ENCODE measurements around the gene MYB. TPM values are rescaled to one million over a fixed set of nuclear protein-coding genes. Genes with fewer than 3 reads are reported as not detected.

MYB gene
- total and polyA plus RNA-seq, 2 of the 8 experiments (the other 6 are each of a cell fraction or from before 2014, with no cell fraction given) = 4.0 to 7.6 TPM

DNA sequence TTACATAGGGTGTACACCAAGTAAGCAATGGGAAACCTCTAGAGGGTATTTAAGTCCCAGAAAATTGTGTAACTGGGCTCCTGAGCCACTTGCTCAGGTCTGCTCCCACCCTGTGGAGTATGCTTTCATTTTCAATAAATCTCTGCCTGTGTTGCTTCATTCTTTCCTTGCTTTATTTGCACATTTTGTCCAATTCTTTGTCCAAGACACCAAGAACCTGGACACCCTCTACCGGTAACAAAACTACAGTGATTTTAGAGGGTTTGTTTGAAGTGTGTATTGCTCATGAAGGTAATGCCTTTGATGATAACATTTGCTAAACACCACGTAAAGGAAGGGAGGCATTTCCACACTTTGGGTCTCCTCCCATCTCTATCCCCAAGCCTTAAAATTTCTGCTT is 46.2 kb downstream of the MYB start:
- Histone ChIP-seq H3K4me2 (ENCODE audit: insufficient read depth in 1 of 2, low read depth in 2 of 2, low read length in 2 of 2) (no peak overlapping the region), H2BK20ac (ENCODE audit: low read length) (no peak overlapping the region), H4K20me1 (replicated peaks in 1 of 2; ENCODE audit: control insufficient read depth in 1 of 2, insufficient read depth in 2 of 2, low read length in 2 of 2) (no peaks in the 10 kb centered on the region), H2BK120ac (replicated peaks; ENCODE audit: low read depth, low read length) (no peak overlapping the region), H2AK5ac (ENCODE audit: low read depth, low read length) (no peak overlapping the region), H2BK12ac (ENCODE audit: low read depth, low read length) (no peak overlapping the region), H3K27ac (ENCODE audit: low read depth, low read length) (no peak overlapping the region), H3K4me1 (replicated peaks in 1 of 4; ENCODE audit: control insufficient read depth in 3 of 4, insufficient read depth in 4 of 4, low read length in 3 of 4) (peaks cover 0 to 5% (median 0%) of the 10 kb centered on the region in 4 experiments; a peak in 1 of 7 replicates), H2BK5ac (ENCODE audit: low read depth, low read length) (no peak overlapping the region), H3K14ac (ENCODE audit: insufficient read length) (no peak overlapping the region), H3K23me2 (ENCODE audit: low read depth, low read length) (no peaks in the 10 kb centered on the region), H3K4ac (replicated peaks; ENCODE audit: insufficient read length, low read depth, low read length) (no peak overlapping the region), H3K9me3 (ENCODE audit: insufficient read depth in 2 of 2, low read depth in 1 of 2, low read length in 1 of 2) (no peaks in the 10 kb centered on the region), H3K9ac (replicated peaks in 1 of 4; ENCODE audit: extremely low read depth in 1 of 4, low read depth in 3 of 4, low read length in 3 of 4) (no peak overlapping the region), H4K5ac (ENCODE audit: insufficient read length, low read depth, low read length) (no peak overlapping the region), H3K4me3 (ENCODE audit: extremely low read depth in 1 of 4, insufficient read depth in 2 of 4, low read depth in 3 of 4, low read length in 4 of 4) (no peak overlapping the region), H3K36me3 (ENCODE audit: control insufficient read depth in 2 of 4, insufficient read depth in 4 of 4, low read length in 3 of 4) (no peaks in the 10 kb centered on the region; a peak in 2 of 8 replicates), H3K18ac (ENCODE audit: extremely low read depth, low read length) (no peak overlapping the region), H4K8ac (ENCODE audit: extremely low read depth, insufficient read depth, low read length) (no peak overlapping the region), H3K79me1 (ENCODE audit: low read depth, low read length) (no peaks in the 10 kb centered on the region), H3K27me3 (replicated peaks in 1 of 4; ENCODE audit: control insufficient read depth in 3 of 4, extremely low read depth in 1 of 4, insufficient read depth in 3 of 4, low read length in 3 of 4) (no peaks in the 10 kb centered on the region), H2AFZ (ENCODE audit: low read length) (no peak overlapping the region), H3K23ac (ENCODE audit: insufficient read length) (no peak overlapping the region), H3K56ac (replicated peaks; ENCODE audit: insufficient read length, low read depth, low read length) (no peak overlapping the region), H3K79me2 (ENCODE audit: control insufficient read depth in 1 of 2, insufficient read depth in 2 of 2, low read length in 2 of 2) (no peaks in the 10 kb centered on the region), H2BK15ac (ENCODE audit: low read length) (no peak overlapping the region), H4K91ac (replicated peaks; ENCODE audit: insufficient read length, low read length) (no peak overlapping the region)
- CTCF ChIA-PET (ENCODE audit: partially characterized antibody) = no interaction called here
- FAIRE-seq = no peak
- POLR2A ChIA-PET (ENCODE audit: partially characterized antibody) = no interaction called here
- WGBS, 2 experiments (ENCODE audit: extremely low coverage in 1 of 2, insufficient coverage in 1 of 2, insufficient read length in 1 of 2, insufficient replicate concordance in 2 of 2, low coverage in 1 of 2, low lambda C conversion rate in 2 of 2, missing lambda C conversion rate in 1 of 2) = 86% methylated on average over 2 of the region's 2 CpGs; no CpG with 5 or more reads in 1 of the 2 experiments
- no peak for DNase-seq (ENCODE audit: low read depth in 1 of 2, low spot score in 2 of 2)
- TF ChIP-seq TBP (IDR thresholded peaks at IDR 0.05; ENCODE audit: low read depth, low read length) (no peak), CTCF (IDR thresholded peaks at IDR 0.05; ENCODE audit: control extremely low read depth in 1 of 3, insufficient read depth in 1 of 3, low read depth in 1 of 3, low read length in 3 of 3) (no peak), POLR2AphosphoS5 (IDR thresholded peaks at IDR 0.05; ENCODE audit: low read depth, low read length) (no peak), BCL11A (IDR thresholded peaks at IDR 0.05; ENCODE audit: low read depth in 2 of 2, low read length in 2 of 2) (no peak), SIRT6 (IDR thresholded peaks at IDR 0.05; ENCODE audit: low read length) (no peak), CTBP2 (IDR thresholded peaks at IDR 0.05; ENCODE audit: borderline replicate concordance, insufficient read depth, insufficient read length, low read length) (no peak), GABPA (IDR thresholded peaks at IDR 0.05; ENCODE audit: borderline replicate concordance, insufficient read depth, low read length) (no peak), SP4 (IDR thresholded peaks at IDR 0.05; ENCODE audit: low read length) (no peak), RAD21 (IDR thresholded peaks at IDR 0.05 in 1 of 2, conservative IDR thresholded peaks at IDR 0.05 in 1 of 2; ENCODE audit: low read depth in 2 of 2, low read length in 2 of 2) (no peak), FOSL1 (IDR thresholded peaks at IDR 0.05; ENCODE audit: insufficient read depth, low read depth, low read length) (no peak)

Measured in H1 (cell line).